ENCODE measurements around the gene USP3. TPM values are rescaled to one million over a fixed set of nuclear protein-coding genes. Genes with fewer than 3 reads are reported as not detected.

USP3 gene
- total and polyA plus RNA-seq, 2 of the 13 experiments (the other 11 are each of a cell fraction or from before 2014, with no cell fraction given), result 14.3 to 61.2 TPM

GRCh38 chr15:63501256-63502089 lies 2.9 kb upstream of the USP3 start (continued):
- TF ChIP-seq ZNF646 (CRISPR knock-in tag; IDR thresholded peaks at IDR 0.05), result no peak
- TF ChIP-seq HOXA5 (CRISPR knock-in tag; IDR thresholded peaks at IDR 0.05), result 0 out of 2 replicates have a peak, but pooled peaks have one; percentile 3
- peak; percentile 87 for TF ChIP-seq ZNF770 (CRISPR knock-in tag; IDR thresholded peaks at IDR 0.05)
- peak; percentile 55 for TF ChIP-seq PHF8 (CRISPR knock-in tag; IDR thresholded peaks at IDR 0.05)
- no peak for TF ChIP-seq ZBED4 (CRISPR knock-in tag; IDR thresholded peaks at IDR 0.05; ENCODE audit: borderline replicate concordance)
- TF ChIP-seq ARID5B (CRISPR knock-in tag; IDR thresholded peaks at IDR 0.05), result peak; percentile 64
- TF ChIP-seq GMEB1 (CRISPR knock-in tag; IDR thresholded peaks at IDR 0.05; ENCODE audit: borderline replicate concordance), result peak; percentile 28; the same call in 1 of the 2 replicates
- TF ChIP-seq NFATC3 (CRISPR knock-in tag; IDR thresholded peaks at IDR 0.05), result no peak

Measured in HepG2 (cell line).